Esophagus squamous epithelium (tissue), 5 donors: ENCODE measurements around the gene SGCD. TPM values are rescaled to one million over a fixed set of nuclear protein-coding genes. Genes with fewer than 3 reads are reported as not detected.

Experiments used
- DNase-seq: peaks from one replicate; lab custom pipeline; 2025; lab: John Stamatoyannopoulos, UW
- H3K27ac ChIP-seq, 4 donors: fragments of 200-600 bp; sonication (generic); one replicate each; pipeline ENCODE4 v1.5.1; 2016 to 2019; ENCODE audit warnings: mild to moderate bottlenecking in 1 of 4
- H3K27me3 ChIP-seq, 4 donors: fragments of 200-600 bp; sonication (generic); 1 replicate in 3 of 4; 2 replicates in 1 of 4; pipeline versions ENCODE4 v1.5.1 to v1.6.0; 2017 to 2021; ENCODE audit warnings: antibody characterized with exemption in 1 of 4
- H3K36me3 ChIP-seq, 3 donors: fragments of 200-600 bp; sonication (generic); one replicate each; pipeline ENCODE4 v1.5.1; 2016 to 2019
- H3K4me1 ChIP-seq, 3 donors: fragments of 200-600 bp; sonication (generic); one replicate each; pipeline ENCODE4 v1.5.1; 2017 to 2019
- H3K4me3 ChIP-seq, 4 donors: fragments of 200-600 bp; sonication (generic); 1 replicate in 3 of 4; 2 replicates in 1 of 4; pipeline ENCODE4 v1.5.1; 2016 to 2019; ENCODE audit warnings: mild to moderate bottlenecking in 2 of 4, moderate library complexity in 1 of 4
- H3K9me3 ChIP-seq, 3 donors: fragments of 200-600 bp; sonication (generic); one replicate each; pipeline ENCODE4 v1.5.1; 2016 to 2019
- POLR2A ChIP-seq, 4 donors: fragments of 450-650 bp; IDR thresholded peaks; one replicate each; pipeline ENCODE4 v1.6.1; 2017; ENCODE audit warnings: antibody characterized with exemption in 4 of 4, mild to moderate bottlenecking in 4 of 4, moderate library complexity in 3 of 4
- WGBS, 2 donors: methylation state at CpG; one replicate each; pipeline ENCODE4 v1.1.5; 2018; 5-methylcytosine and 5-hydroxymethylcytosine counted together
- intact Hi-C: fragments of 100-400 bp; cut with DNase I; formaldehyde crosslinking; loops from one replicate; pipeline ENCODE4 v1.15.0; 2022
- small RNA-seq, 4 donors: library from RNA; depleted of rRNA; stranded (forward); fragments of <200 nt; gene quantifications; one replicate each; pipeline ENCODE3, GENCODE V24; 2016
- total RNA-seq, 4 donors: library from RNA; depleted of rRNA; stranded (reverse); fragments of >200 nt; gene quantifications; one replicate each; pipeline ENCODE4 v1.1.0, GENCODE V29; 2016
- TF ChIP-seq, protein P1 (sequence below), 6 experiments: fragments of 450-650 bp in 4 of 6; fragments of 200-600 bp in 2 of 6; sonication (generic) in 2 of 6; IDR thresholded peaks; one replicate each; pipeline ENCODE4 v1.5.1; 2016 to 2019; ENCODE audit warnings: antibody characterized with exemption in 6 of 6, mild to moderate bottlenecking in 4 of 6, moderate library complexity in 4 of 6
- donor health status: DM: yes; HTN: yes; CAD: no.

SGCD gene
- total RNA-seq, 4 donors from 2014 or later: 0.08 to 4.4 (median 0.64) TPM

DNA sequence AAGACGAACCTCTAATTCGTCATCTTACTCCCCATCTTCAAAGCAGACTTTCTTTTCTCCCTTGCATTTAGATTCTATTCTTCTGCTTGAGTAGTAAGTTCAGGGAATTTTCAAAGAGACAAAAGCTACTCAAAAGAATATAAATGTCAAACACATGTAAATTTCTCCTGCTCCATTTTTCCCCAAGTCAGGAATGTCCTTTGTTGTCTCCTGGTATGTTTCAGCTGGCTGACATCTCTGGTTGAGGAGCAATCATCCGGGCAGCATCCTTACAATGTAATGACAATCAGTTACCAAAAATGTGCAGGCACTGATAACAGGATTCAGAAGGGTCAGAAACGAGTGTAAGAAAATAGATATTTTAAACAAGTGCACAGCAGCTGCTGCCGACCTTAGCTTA lies 475.5 kb downstream of the SGCD start:
- intact Hi-C loops: no loop called here
- 60 to 67% methylated on average over 5 of the region's 5 CpGs for WGBS, 2 donors
- H3K4me3 ChIP-seq: no peak overlapping the region
- no peaks in the 10 kb centered on the region for H3K36me3 ChIP-seq
- no peaks in the 10 kb centered on the region for H3K27me3 ChIP-seq
- no peak overlapping the region for H3K27ac ChIP-seq
- no peak for TF ChIP-seq POLR2A (IDR thresholded peaks at IDR 0.05)
- TF ChIP-seq, protein P1, sequence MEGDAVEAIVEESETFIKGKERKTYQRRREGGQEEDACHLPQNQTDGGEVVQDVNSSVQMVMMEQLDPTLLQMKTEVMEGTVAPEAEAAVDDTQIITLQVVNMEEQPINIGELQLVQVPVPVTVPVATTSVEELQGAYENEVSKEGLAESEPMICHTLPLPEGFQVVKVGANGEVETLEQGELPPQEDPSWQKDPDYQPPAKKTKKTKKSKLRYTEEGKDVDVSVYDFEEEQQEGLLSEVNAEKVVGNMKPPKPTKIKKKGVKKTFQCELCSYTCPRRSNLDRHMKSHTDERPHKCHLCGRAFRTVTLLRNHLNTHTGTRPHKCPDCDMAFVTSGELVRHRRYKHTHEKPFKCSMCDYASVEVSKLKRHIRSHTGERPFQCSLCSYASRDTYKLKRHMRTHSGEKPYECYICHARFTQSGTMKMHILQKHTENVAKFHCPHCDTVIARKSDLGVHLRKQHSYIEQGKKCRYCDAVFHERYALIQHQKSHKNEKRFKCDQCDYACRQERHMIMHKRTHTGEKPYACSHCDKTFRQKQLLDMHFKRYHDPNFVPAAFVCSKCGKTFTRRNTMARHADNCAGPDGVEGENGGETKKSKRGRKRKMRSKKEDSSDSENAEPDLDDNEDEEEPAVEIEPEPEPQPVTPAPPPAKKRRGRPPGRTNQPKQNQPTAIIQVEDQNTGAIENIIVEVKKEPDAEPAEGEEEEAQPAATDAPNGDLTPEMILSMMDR (IDR thresholded peaks at IDR 0.05): no peak
- DNase-seq: no peak
- H3K9me3 ChIP-seq: peaks cover 0 to 6% (median 0%) of the 10 kb centered on the region in 3 donors
- H3K4me1 ChIP-seq: no peaks in the 10 kb centered on the region

GRCh38 chr5:156803404-156803803 lies 476.4 kb downstream of the SGCD start:
- peaks cover 0 to 6% (median 0%) of the 10 kb centered on the region in 3 donors for H3K9me3 ChIP-seq
- no peak for DNase-seq
- no peaks in the 10 kb centered on the region for H3K36me3 ChIP-seq
- TF ChIP-seq, protein P1 (IDR thresholded peaks at IDR 0.05): no peak
- TF ChIP-seq POLR2A (IDR thresholded peaks at IDR 0.05): no peak
- intact Hi-C loops: no loop called here
- no peaks in the 10 kb centered on the region for H3K27me3 ChIP-seq
- WGBS, 2 donors: 47 to 48% methylated on average over 2 of the region's 2 CpGs
- H3K4me3 ChIP-seq: no peak overlapping the region
- no peak overlapping the region for H3K27ac ChIP-seq
- H3K4me1 ChIP-seq: no peaks in the 10 kb centered on the region

GRCh38 chr5:156812959-156813358 lies 486.0 kb downstream of the SGCD start:
- TF ChIP-seq, protein P1 (IDR thresholded peaks at IDR 0.05): no peak
- no peak for TF ChIP-seq POLR2A (IDR thresholded peaks at IDR 0.05)
- Histone ChIP-seq H3K36me3 (no peaks in the 10 kb centered on the region), H3K27ac (no peak overlapping the region), H3K9me3 (no peaks in the 10 kb centered on the region), H3K27me3 (no peaks in the 10 kb centered on the region), H3K4me3 (no peak overlapping the region), H3K4me1 (no peaks in the 10 kb centered on the region)
- no peak for DNase-seq
- intact Hi-C loops: no loop called here
- 64 to 87% methylated on average over 1 of the region's 1 CpG for WGBS, 2 donors

DNA sequence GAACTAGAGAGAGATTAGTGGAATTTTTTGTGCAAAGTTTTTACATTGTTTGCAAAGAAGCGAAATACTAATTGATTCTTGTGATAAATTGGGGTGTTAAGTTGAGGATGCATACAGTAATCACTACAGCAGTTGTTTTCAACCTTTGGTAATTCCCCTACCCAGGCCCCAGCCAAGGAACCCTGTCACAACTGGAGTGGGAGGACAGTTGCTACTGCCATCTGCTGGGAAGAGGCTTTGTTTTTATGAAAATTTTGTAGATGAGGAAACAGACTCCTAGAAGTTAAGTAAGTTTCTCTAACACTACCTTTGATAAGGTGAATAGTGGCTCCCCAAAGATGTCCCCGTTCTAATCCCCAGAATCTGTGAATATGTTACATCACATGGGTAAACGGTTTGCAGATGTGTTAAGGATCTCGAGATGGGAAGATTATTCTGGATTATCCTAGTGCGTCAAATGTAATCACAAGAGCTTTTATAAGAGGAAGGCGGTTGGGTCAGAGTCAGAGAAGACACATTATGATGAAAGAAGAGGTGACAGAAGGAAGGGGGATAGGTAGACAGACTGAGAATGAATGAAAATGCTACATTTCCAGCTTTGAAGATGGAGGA lies 489.1 kb downstream of the SGCD start:
- intact Hi-C loops: loop anchor here (5.0 kb wide), 1 partner anchor 874 kb away; no protein-coding TSS in a partner anchor
- Histone ChIP-seq H3K9me3 (no peaks in the 10 kb centered on the region), H3K27ac (no peak overlapping the region), H3K4me1 (no peaks in the 10 kb centered on the region), H3K36me3 (no peaks in the 10 kb centered on the region), H3K4me3 (no peak overlapping the region), H3K27me3 (no peaks in the 10 kb centered on the region)
- no peak for TF ChIP-seq POLR2A (IDR thresholded peaks at IDR 0.05)
- TF ChIP-seq, protein P1 (IDR thresholded peaks at IDR 0.05): peak in 4 of 6 experiments; percentile 8 to 28 (median 14)
- no peak for DNase-seq
- 59 to 64% methylated on average over 6 of the region's 6 CpGs for WGBS, 2 donors

Small RNA genes within 50 kb of the gene (small RNA-seq; reads per million reads assigned to genes)
- 0 reads per million in 4 donors for gene AC027308.1
- gene RNU6-556P: 0 reads per million in 4 donors
